HG02884 (cell line): ENCODE measurements around the gene PIM1.
"Not testable (repeated sequence)": the region's sequence is repeated elsewhere in the genome, so short reads cannot be mapped to it uniquely, and the experiment has no call there.

Experiments
- ATAC-seq: cut with Tn5 transposase; IDR thresholded peaks from one replicate; pipeline ENCODE4 v1.9.1; 2021; ENCODE audit warnings: mild to moderate bottlenecking, moderate library complexity; ENCODE audit not compliant: unreplicated experiment

The PIM1 gene

DNA sequence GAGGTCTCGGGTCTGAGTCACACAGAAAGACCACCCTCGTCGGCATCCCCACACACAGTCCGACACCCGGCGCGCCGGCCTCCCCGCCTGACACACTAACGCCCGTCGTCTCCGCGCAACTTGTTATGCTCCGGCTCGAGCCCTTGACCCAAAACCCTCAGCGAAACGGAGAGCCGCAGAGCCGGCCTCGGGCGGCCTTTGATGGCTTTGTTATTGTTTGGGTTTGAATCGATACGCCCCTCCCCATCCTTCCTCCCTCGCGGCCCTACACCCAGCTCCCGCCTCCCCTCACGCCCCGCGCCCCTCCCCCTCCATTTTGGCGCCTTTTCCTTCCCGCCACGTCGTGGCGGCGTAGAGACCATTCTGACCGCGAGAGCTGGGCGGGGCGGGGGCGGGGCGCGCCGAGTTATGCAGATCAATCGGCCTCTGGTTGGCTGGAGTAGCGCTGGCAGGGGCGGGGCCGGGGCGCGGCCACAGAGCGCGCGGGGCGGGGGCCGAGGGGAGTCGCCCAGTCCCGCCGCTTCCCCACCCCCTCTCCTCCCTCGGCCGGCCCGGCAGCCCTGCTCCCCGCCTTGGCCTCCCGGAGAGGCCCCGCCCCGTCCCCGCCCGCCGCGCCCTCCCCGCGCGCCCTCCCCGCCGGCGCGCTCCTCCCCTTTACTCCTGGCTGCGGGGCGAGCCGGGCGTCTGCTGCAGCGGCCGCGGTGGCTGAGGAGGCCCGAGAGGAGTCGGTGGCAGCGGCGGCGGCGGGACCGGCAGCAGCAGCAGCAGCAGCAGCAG is at the start of gene PIM1:
TSS of gene PIM1 (plus strand) at position 657 of the 777 bp plus-strand sequence. CDS start 424 bp downstream, outside the sequence.
- peak; percentile 52 for ATAC-seq

DNA sequence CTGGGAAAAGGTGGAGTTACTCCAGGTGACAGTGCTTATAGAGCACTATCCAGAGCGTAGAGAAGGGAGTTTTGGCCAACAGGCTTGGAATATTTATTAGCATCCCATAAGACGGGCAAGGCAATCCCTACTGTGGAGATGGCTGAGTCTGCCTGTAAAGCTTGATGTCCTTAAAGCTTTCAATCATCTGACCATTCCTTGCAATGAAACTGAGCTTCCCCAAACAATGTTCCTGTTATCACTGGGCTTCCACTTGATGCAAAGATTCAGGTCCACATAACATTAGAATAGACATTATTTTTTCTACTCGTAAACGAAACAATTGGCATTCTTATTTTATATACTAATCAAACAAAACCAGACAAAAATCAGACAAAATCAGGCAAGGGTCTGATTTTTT is 48.4 kb upstream of the PIM1 start:
- no peak for ATAC-seq

GRCh38 chr6:37122861-37123260 is 47.1 kb upstream of the PIM1 start:
- ATAC-seq: no peak

GRCh38 chr6:37123957-37124729 is 45.8 kb upstream of the PIM1 start:
- ATAC-seq: no peak

- no peak for ATAC-seq
Measured at GRCh38 chr6:37125774-37126492, 44.0 kb upstream of the PIM1 start.

- ATAC-seq: no peak
Measured at GRCh38 chr6:37126493-37126958, 43.4 kb upstream of the PIM1 start.

DNA sequence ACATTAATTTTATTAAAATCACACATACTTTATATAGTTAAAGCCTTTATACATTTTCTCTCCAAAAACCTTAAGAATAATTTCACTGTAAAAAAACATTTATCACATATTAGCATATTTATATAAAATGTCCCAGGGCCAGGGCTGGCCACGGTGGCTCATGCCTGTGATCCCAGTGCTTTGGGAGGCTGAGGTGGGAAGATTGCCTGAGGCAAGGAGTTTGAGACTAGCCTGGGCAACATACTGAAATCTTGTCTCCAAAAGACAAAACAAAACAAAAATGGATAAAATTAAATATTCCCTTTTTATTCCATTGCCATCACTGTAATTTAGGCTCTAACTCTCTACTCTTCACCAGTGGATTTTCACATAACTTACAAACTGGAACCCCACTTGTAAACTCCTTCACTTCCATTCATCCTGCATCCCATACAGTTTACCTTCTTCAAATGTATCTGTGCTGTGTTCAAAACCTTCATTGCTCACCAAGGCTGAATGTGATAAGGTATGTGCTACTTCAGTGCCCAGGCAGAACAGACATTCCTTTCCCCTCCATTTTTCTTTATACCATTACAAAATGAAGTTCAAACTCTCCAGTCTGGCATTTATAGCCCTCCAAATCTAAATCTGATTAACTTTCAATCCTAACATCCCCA is 42.9 kb upstream of the PIM1 start:
- ATAC-seq: no peak

DNA sequence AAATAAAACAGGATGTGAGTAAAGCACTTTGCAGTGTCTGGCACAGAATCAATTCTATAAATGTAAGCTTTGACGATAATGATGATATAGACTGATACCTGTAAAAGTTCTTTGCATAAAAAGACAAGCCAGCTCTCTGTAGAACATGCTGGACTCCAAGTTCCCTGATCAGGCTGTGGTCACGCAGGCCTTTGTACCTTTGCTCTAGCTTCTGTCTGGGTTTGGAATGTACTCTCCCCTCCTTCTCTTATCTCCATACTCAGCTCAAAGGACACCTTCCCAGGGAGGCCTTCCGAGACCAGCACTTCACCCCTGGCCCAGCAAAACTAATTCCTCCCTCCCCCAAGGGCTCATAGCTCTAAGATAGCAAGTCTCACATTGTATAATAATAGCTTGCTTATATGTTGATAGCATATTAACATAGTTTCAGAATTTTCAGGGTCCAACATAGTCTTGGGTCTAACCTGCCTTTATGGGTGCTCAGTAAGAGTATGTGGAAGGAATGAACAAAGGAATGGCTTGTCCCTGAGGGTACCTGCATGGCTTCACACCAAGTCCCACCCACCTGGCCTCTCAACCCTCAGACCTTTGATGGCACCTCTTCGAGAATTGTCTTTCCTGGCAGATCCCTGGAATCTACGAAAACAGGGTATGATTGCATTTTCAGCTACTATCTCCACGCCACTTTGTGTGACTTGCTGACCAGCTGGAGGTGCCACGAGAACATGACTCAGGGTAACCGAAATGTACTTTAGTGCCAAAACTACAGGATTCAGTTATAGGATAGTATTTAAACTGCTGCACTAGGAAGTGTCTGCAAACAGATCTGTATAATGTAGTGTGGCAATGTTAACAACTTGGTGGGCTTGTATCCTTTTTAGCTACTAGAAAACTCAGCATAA is 41.7 kb upstream of the PIM1 start:
- ATAC-seq: no peak

GRCh38 chr6:37128863-37129443 is 41.0 kb upstream of the PIM1 start:
- not testable (repeated sequence) for ATAC-seq

GRCh38 chr6:37129566-37129965 is 40.4 kb upstream of the PIM1 start:
- ATAC-seq: no peak

- no peak for ATAC-seq
Measured at GRCh38 chr6:37130704-37131103, 39.2 kb upstream of the PIM1 start.

GRCh38 chr6:37131104-37131959 is 38.6 kb upstream of the PIM1 start:
- no peak for ATAC-seq

- no peak for ATAC-seq
Measured at GRCh38 chr6:37131960-37132253, 38.0 kb upstream of the PIM1 start.

GRCh38 chr6:37134036-37134395 is 35.9 kb upstream of the PIM1 start:
- no peak for ATAC-seq

DNA sequence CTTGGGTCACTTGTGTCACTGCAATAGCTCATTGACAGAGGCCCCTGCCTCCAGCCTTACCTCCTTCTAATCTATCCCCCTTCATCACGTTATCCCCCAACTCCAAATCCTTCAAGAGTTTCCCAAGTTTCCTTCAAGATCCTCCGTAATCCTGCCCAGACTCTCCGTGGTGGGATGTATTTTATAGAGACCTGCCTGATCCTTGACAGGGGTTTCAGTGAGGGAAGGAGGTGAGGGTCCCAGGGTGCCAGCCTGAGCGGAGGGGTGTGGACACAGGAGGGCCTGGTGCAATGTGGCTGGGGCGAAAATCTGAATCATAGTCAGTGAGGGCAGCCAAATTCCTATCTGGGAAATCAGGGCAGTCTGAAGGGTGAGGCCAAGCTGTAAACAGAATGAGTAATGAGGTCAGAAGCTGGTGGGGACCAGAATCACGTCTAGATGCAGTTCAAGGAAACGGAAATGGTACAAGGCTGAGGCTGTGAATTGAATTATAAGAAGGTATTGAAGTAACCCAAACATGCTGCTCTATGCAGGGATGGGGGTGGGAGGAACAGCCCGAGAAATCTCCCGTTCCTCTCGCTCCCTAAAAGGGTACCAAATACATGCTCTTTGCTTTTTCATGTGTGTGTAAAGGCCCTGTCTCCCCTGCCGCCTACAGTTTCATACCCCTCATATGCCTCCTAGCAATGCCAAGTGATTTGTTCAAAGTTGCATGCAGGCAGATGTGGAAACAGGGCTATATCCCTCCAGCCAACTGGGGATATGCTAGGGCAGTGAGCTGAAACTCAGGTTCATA is 35.4 kb upstream of the PIM1 start:
- ATAC-seq: no peak

DNA sequence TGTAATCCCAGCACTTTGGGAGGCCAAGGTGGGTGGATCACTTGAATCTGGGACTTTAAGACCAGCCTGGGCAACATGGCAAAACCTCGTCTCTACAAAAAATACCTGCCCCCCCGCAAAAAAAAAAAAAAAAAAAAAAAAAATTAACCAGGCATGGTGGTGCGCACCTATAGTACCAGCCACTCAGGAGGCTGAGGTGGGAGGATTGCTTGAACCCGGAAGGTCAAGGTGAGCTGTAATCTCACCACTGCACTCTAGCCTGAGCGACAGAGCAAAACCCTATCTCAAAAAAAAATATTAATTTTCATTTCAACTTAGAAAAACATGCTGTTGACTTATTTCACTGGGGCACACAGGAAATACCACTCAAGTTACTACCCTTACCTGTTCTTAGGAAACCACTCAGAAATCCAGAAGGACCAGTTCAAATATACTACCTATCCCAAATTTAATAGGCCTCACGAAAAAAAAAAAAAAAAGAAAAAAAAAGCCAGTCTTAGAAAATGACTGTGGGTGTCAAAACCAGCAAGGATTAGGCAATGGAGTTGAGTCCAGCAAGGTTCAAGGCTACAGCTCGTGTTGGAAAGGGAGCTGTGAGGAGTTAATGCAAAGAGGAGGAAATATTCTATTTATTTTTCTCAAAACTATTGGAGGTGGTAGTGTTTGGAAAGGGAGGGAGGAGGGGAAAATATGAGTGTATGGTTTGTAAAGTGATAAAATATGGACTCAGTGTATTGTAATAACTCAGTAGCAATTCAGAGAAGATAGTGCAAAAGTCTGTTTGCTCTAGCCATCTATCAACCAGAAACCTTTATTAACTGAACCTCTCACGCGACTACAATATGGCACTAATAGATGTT is 33.9 kb upstream of the PIM1 start:
- ATAC-seq: no peak

DNA sequence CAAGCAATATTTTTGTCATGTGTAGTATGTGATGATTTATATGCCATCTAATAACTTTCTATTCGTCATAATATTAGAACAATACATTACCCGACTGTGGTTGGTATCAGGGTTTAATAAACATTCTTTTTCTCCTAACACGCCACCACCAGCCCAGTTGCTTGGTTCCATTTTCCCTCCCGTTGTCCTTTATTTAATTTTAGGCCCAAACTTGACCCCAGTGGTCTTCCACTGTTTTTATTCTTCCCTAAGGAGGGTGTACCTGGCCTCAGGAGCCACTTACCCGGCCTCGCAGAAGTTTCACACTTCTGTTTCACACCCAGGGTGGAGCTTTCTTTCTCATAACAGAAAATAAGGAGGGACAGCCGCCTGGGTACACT is 33.1 kb upstream of the PIM1 start:
- no peak for ATAC-seq
